ENCODE data around the gene CDK5. TPM values are rescaled to one million over a fixed set of nuclear protein-coding genes. Genes with fewer than 3 reads are reported as not detected.

The CDK5 gene
- total and polyA plus RNA-seq, 2 of the 13 experiments (the other 11 are each of a cell fraction or from before 2014, with no cell fraction given): 16.4 to 21.3 TPM

DNA sequence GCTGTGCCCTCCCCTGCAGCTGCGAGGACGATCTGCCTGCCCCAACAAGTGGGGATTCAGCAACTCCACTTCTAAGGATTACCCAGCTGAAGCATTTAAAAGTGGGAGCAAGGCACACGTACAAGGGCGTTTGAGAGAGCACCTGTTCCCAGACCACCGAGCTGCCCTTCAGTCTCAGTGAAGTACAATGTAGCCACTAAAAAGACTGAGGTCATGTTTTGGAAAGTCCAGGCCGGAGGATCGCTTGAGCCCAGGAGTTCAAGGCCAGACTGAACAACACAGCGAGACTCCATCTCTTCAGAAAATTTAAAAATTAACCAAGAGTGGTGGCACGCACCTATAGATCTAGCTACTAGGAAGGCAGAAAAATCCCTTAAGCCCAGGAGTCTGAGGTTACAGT, 52.1 kb downstream of the CDK5 start (continued):
- TF ChIP-seq SMARCE1 (IDR thresholded peaks at IDR 0.05; ENCODE audit: borderline replicate concordance): no peak
- TF ChIP-seq NFIB (CRISPR knock-in tag; IDR thresholded peaks at IDR 0.05; ENCODE audit: borderline replicate concordance): no peak
- TF ChIP-seq, protein P1, sequence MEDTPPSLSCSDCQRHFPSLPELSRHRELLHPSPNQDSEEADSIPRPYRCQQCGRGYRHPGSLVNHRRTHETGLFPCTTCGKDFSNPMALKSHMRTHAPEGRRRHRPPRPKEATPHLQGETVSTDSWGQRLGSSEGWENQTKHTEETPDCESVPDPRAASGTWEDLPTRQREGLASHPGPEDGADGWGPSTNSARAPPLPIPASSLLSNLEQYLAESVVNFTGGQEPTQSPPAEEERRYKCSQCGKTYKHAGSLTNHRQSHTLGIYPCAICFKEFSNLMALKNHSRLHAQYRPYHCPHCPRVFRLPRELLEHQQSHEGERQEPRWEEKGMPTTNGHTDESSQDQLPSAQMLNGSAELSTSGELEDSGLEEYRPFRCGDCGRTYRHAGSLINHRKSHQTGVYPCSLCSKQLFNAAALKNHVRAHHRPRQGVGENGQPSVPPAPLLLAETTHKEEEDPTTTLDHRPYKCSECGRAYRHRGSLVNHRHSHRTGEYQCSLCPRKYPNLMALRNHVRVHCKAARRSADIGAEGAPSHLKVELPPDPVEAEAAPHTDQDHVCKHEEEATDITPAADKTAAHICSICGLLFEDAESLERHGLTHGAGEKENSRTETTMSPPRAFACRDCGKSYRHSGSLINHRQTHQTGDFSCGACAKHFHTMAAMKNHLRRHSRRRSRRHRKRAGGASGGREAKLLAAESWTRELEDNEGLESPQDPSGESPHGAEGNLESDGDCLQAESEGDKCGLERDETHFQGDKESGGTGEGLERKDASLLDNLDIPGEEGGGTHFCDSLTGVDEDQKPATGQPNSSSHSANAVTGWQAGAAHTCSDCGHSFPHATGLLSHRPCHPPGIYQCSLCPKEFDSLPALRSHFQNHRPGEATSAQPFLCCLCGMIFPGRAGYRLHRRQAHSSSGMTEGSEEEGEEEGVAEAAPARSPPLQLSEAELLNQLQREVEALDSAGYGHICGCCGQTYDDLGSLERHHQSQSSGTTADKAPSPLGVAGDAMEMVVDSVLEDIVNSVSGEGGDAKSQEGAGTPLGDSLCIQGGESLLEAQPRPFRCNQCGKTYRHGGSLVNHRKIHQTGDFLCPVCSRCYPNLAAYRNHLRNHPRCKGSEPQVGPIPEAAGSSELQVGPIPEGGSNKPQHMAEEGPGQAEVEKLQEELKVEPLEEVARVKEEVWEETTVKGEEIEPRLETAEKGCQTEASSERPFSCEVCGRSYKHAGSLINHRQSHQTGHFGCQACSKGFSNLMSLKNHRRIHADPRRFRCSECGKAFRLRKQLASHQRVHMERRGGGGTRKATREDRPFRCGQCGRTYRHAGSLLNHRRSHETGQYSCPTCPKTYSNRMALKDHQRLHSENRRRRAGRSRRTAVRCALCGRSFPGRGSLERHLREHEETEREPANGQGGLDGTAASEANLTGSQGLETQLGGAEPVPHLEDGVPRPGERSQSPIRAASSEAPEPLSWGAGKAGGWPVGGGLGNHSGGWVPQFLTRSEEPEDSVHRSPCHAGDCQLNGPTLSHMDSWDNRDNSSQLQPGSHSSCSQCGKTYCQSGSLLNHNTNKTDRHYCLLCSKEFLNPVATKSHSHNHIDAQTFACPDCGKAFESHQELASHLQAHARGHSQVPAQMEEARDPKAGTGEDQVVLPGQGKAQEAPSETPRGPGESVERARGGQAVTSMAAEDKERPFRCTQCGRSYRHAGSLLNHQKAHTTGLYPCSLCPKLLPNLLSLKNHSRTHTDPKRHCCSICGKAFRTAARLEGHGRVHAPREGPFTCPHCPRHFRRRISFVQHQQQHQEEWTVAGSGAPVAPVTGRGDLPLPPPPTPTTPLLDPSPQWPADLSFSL (CRISPR knock-in tag; IDR thresholded peaks at IDR 0.05): no peak
- TF ChIP-seq ZNF30 (CRISPR knock-in tag; IDR thresholded peaks at IDR 0.05): no peak
- TF ChIP-seq GZF1 (CRISPR knock-in tag; IDR thresholded peaks at IDR 0.05): no peak
- TF ChIP-seq ZNF607 (CRISPR knock-in tag; IDR thresholded peaks at IDR 0.05; ENCODE audit: borderline replicate concordance): no peak
- no peak for TF ChIP-seq SPEN (CRISPR knock-in tag; IDR thresholded peaks at IDR 0.05; ENCODE audit: low read depth)
- TF ChIP-seq, protein P2, sequence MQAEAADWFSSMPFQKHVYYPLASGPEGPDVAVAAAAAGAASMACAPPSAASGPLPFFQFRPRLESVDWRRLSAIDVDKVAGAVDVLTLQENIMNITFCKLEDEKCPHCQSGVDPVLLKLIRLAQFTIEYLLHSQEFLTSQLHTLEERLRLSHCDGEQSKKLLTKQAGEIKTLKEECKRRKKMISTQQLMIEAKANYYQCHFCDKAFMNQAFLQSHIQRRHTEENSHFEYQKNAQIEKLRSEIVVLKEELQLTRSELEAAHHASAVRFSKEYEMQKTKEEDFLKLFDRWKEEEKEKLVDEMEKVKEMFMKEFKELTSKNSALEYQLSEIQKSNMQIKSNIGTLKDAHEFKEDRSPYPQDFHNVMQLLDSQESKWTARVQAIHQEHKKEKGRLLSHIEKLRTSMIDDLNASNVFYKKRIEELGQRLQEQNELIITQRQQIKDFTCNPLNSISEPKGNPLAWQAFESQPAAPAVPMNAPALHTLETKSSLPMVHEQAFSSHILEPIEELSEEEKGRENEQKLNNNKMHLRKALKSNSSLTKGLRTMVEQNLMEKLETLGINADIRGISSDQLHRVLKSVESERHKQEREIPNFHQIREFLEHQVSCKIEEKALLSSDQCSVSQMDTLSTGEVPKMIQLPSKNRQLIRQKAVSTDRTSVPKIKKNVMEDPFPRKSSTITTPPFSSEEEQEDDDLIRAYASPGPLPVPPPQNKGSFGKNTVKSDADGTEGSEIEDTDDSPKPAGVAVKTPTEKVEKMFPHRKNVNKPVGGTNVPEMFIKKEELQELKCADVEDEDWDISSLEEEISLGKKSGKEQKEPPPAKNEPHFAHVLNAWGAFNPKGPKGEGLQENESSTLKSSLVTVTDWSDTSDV (CRISPR knock-in tag; IDR thresholded peaks at IDR 0.05): no peak
- TF ChIP-seq KLF16 (CRISPR knock-in tag; IDR thresholded peaks at IDR 0.05): no peak
- TF ChIP-seq ZNF556 (CRISPR knock-in tag; IDR thresholded peaks at IDR 0.05; ENCODE audit: borderline replicate concordance): no peak
- TF ChIP-seq, protein P3, sequence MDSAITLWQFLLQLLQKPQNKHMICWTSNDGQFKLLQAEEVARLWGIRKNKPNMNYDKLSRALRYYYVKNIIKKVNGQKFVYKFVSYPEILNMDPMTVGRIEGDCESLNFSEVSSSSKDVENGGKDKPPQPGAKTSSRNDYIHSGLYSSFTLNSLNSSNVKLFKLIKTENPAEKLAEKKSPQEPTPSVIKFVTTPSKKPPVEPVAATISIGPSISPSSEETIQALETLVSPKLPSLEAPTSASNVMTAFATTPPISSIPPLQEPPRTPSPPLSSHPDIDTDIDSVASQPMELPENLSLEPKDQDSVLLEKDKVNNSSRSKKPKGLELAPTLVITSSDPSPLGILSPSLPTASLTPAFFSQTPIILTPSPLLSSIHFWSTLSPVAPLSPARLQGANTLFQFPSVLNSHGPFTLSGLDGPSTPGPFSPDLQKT (CRISPR knock-in tag; IDR thresholded peaks at IDR 0.05; ENCODE audit: borderline replicate concordance): no peak
- TF ChIP-seq ZNF225 (CRISPR knock-in tag; IDR thresholded peaks at IDR 0.05): no peak
- no peak for TF ChIP-seq TCF7L2 (IDR thresholded peaks at IDR 0.05; ENCODE audit: low read depth, low read length)
- no peak for TF ChIP-seq ZNF615 (CRISPR knock-in tag; IDR thresholded peaks at IDR 0.05; ENCODE audit: borderline replicate concordance)
- TF ChIP-seq MEF2D (CRISPR knock-in tag; IDR thresholded peaks at IDR 0.05): no peak
- no peak for TF ChIP-seq NFIC (IDR thresholded peaks at IDR 0.05; ENCODE audit: low read length)
- TF ChIP-seq SOX13 (IDR thresholded peaks at IDR 0.05): no peak
- TF ChIP-seq SOX13 (CRISPR knock-in tag; conservative IDR thresholded peaks at IDR 0.05 in 1 of 2, IDR thresholded peaks at IDR 0.05 in 1 of 2): peak in 1 of 2 experiments; percentile 37; a peak in 1 of 4 replicates
- no peak for TF ChIP-seq HIVEP1 (CRISPR knock-in tag; IDR thresholded peaks at IDR 0.05)
- TF ChIP-seq, protein P4, sequence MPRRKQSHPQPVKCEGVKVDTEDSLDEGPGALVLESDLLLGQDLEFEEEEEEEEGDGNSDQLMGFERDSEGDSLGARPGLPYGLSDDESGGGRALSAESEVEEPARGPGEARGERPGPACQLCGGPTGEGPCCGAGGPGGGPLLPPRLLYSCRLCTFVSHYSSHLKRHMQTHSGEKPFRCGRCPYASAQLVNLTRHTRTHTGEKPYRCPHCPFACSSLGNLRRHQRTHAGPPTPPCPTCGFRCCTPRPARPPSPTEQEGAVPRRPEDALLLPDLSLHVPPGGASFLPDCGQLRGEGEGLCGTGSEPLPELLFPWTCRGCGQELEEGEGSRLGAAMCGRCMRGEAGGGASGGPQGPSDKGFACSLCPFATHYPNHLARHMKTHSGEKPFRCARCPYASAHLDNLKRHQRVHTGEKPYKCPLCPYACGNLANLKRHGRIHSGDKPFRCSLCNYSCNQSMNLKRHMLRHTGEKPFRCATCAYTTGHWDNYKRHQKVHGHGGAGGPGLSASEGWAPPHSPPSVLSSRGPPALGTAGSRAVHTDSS (CRISPR knock-in tag; conservative IDR thresholded peaks at IDR 0.05): no peak

All from HepG2 (cell line).